PC-3 (cell line): ENCODE measurements around the gene ODF2L. TPM values are rescaled to one million over a fixed set of nuclear protein-coding genes. Genes with fewer than 3 reads are reported as not detected.

Experiments
- microRNA-seq: library from miRNA; unstranded; fragments of <30 nt; microRNA quantifications from one replicate; pipeline ENCODE4 v1.1.0, GENCODE V29; 2020; ENCODE audit not compliant: unreplicated experiment
- total RNA-seq: library from RNA; depleted of rRNA; stranded (reverse); fragments of >200 nt; gene quantifications from 2 replicates; pipeline ENCODE4 v1.2.3, GENCODE V29; 2014; rRNA removed

Gene ODF2L
- total RNA-seq, 1 experiment from 2014 or later, result 21.8 TPM

Small RNA genes within 50 kb of the gene (microRNA-seq; reads per million reads assigned to microRNA genes)
- gene MIR7856, result not detected

Other genes with a start within 250 kb of the ODF2L start
- 0.07 and 0.17 TPM in 2 replicates for gene COL24A1, start 239.6 kb downstream of the ODF2L start, total RNA-seq
- gene CLCA2, start 27.8 kb upstream of the ODF2L start, total RNA-seq, result 0.17 and 0.22 TPM in 2 replicates
- not detected in 2 replicates for gene CLCA1, start 72.6 kb upstream of the ODF2L start, total RNA-seq
- gene CLCA4, start 150.8 kb upstream of the ODF2L start, total RNA-seq, result not detected in 2 replicates